ENCODE measurements around the gene REN.

GRCh38 chr1:204142032-204142974 is 23.8 kb downstream of the REN start:
- TF ChIP-seq POLR2AphosphoS5 (IDR thresholded peaks at IDR 0.05): no peak
- no peak for TF ChIP-seq CTCF (IDR thresholded peaks at IDR 0.05)
- no peak for TF ChIP-seq POLR2A (IDR thresholded peaks at IDR 0.05)

Measured in breast epithelium (tissue), 3 donors.